Body of pancreas (tissue), 4 donors: ENCODE data around the gene GAK.

ENCODE experiments used
- CTCF ChIP-seq, 7 experiments: fragments of 450-650 bp in 4 of 7; fragments of 200-600 bp in 3 of 7; sonication (generic) in 3 of 7; IDR thresholded peaks; one replicate each; pipeline ENCODE4 v1.5.1; 2016 to 2019; ENCODE audit warnings: antibody characterized with exemption in 7 of 7
- POLR2A ChIP-seq, 3 donors: fragments of 450-650 bp; IDR thresholded peaks; one replicate each; pipeline ENCODE4 v1.6.1; 2016; ENCODE audit warnings: antibody characterized with exemption in 3 of 3, mild to moderate bottlenecking in 2 of 3

DNA sequence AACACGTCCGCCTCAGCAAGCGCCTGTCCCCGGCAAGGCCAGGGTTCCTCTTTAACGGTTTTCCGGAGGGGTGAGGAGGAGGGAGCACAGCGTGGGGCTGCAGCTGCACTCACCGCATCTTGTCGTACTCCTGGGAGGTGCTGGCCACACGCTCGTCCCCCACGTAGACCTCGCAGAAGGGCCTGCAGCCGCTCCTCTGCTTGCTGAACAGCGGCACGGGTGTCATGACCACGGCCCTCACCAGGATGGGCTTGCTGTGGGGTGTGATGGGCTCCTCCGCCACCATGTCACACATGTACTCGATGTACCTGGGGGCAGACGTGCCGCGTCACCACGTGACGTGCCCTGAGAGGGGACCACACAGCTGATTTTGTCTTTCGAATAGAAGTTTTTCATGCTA, 54.6 kb downstream of the GAK start:
- no peak for TF ChIP-seq CTCF (IDR thresholded peaks at IDR 0.05)
- TF ChIP-seq POLR2A (IDR thresholded peaks at IDR 0.05), result no peak
